Natural killer cell treated with Interleukin-12 subunit alpha and Interleukin-12 subunit beta and Interleukin-15 and Interleukin-18, amount 100 ng/mL, for 72 hours (primary cell): ENCODE measurements around the gene CAST. TPM values are rescaled to one million over a fixed set of nuclear protein-coding genes. Genes with fewer than 3 reads are reported as not detected.

Experiments
- total RNA-seq, 2 donors: library from RNA; stranded (reverse); gene quantifications; one replicate each; pipeline ENCODE4 v1.2.3, GENCODE V29; 2022

Gene CAST
- total RNA-seq, 2 donors from 2014 or later = 86.3 to 101 TPM

Other genes starting within 250 kb of the CAST start
- gene PCSK1, start 229.1 kb upstream of the CAST start, total RNA-seq = not detected
- 100 to 1,000 TPM; 113 to 138 TPM for gene ERAP1, start 145.6 kb downstream of the CAST start, total RNA-seq
- 100 to 1,000 TPM; 103 to 301 TPM for gene ERAP2, start 214.1 kb downstream of the CAST start, total RNA-seq